Activated CD4-positive, alpha-beta T cell treated with anti-CD3 and anti-CD28 coated beads, Interleukin-2, amount 50 U/mL, for 1 hour (primary cell): ENCODE data around the gene SULT1E1.
A peak's percentile ranks its signal among the peaks of the same experiment; 100 is the strongest.

ENCODE experiments used
- DNase-seq: peaks from one replicate; pipeline ENCODE4 v3.0.0-alpha.2; 2020

SULT1E1 gene, protein sequence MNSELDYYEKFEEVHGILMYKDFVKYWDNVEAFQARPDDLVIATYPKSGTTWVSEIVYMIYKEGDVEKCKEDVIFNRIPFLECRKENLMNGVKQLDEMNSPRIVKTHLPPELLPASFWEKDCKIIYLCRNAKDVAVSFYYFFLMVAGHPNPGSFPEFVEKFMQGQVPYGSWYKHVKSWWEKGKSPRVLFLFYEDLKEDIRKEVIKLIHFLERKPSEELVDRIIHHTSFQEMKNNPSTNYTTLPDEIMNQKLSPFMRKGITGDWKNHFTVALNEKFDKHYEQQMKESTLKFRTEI

DNA sequence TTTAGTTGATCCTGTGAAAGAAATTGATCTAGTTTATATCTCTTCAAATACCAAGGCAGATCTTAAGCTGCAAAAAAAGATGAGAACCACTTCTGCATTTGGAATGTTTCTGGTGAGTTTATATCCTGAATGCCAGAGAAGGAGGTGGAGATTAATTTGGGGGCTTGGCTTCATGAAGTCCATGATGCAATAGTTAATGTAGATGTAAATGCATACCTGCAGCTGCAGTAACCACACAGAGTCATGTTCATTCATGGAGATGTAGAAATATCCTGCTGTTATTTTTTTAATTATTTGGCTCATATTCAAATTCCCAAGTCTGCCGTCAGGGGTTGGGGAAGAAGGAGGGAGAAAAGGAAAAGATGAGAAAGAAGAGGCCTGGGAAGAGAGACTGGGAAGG is at the start of gene SULT1E1:
Gene SULT1E1 (minus strand): TSS at position 94 of the 400 bp plus-strand sequence. CDS start 2,501 bp downstream, outside the sequence.
- no peak for DNase-seq

DNA sequence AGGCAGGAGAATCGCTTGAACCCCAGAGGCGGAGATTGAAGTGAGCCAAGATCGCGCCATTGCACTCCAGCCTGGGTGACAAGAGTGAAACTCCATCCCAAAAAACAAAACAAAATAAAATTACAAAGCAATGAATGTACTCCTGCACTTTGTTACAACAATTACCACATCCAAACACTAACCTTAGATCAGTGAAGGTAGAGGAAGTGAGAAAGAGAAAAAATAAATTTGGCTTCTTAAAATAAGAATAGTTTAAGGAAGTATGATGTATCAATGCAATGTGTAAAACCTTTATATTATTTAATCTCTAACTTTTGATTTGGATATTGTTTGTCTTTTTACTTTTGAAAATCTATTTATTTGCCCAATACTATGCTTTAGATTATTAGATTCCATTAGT is 49.2 kb upstream of the SULT1E1 start:
- no peak for DNase-seq

DNA sequence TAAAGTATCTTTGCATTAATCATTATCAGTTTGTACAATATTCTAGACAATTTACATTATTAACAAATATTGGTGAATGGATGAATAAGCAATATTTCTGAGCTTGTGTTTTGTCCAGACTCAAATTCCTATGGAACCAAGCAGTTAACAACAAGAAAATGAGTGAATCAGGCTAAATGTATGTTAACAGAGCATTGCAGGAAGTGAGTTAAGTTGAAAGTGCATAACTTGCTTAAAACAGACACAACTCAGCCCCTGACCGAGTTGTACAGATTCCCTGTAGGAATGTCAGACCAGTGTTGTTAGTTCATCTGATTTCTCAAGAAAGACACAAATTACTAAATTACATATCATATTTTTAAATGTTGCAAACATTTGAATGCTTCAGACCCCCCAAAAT is 47.2 kb upstream of the SULT1E1 start:
- DNase-seq = no peak

DNA sequence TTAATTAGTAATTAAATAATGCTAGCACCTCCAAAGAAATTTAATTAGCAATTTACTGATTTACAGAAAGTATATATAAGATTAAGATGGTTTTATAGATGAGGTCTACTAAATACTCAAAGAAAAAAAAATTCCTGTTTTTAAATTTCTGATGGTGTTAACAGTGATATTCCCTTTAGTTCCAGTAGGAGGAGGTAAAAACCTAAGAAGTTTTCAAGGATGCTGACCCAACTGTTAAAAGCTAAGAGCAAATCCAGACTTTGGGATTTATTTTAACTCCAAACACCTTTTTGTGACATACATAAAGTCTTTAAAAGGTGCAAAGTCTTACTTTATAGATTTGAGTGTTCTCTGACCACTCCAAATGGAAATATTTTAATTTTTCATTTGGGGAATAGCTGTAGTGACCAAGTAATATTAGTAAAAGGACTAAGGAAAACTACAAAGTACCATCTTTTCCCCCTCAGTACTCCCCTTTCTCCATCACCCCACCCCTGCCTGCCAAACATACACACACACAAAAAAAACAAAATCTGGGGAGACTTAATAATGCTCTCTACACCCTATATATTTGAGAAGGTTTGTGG is 36.7 kb upstream of the SULT1E1 start:
- no peak for DNase-seq

DNA sequence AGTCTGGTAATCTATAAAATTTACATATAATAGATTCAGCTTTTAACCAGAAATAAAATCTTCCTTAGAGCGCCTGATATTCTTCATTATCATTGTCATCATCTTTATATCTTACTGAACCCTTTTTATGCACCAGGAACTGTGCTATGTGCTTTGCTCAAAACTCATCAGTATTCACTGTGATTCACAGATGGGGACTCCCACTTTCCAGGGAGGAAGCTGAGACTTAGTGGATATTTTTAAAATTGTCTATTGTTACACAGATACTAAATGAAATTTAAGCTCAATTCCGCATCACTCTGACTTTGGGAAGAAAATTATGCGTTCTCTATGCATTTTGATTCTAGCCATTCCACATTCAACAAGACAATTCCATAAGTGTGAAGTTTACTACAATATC is 34.8 kb upstream of the SULT1E1 start:
- no peak for DNase-seq

DNA sequence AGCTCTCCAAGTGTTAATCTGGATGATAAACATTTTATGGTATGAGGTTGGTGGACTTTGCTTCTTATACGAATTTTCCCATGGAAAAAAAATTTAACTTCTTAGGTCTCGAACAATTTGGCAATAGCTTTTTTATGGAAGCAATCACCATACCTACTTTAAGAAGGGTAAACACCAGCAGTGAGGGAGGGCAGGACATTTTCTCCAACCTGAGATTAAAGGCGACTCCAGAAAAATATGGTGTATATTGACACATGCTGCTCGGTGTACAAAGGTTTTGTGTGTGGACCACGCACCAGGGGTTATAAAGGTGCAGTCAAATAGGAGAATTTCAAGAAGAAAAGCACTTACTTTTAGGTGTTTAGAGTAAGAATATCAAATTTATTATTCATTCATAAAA is 34.2 kb upstream of the SULT1E1 start:
- DNase-seq = no peak

DNA sequence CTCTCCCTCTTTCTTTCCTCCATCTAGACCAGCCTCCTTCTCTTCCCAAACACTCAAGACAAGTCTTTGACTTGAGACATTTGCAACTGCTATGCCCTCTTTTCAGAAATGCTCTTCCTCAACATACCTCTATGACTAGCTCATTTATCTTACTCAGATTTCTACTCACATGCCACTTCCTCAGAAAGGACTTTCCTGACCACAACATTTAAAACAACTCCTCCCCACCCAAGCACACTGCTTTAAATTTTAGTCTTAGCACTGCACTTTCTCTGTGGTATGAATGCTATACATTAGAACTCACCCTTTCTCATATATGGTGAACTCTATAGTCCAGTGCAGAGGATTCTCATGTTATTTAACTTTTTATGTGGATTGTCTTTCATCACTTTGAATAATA is 28.4 kb upstream of the SULT1E1 start:
- DNase-seq = no peak

DNA sequence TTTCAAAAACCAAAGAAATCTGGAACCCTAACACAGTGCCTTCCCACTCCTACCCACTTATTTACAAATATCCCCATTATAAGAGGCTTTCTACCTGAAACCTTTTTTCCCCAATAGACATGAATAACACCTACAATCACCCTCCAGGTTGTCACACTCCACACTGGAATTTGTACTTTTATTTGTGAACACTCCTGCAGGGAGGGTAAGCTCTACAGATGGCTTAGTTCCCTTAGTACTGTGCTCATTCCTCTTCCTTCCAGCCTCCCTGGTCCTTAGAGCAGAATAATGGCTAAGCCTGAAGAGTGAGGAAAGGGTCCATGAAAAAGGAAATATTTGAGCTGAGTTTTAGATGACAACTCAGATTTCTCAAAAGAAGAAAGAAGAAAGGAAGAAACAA is 22.2 kb upstream of the SULT1E1 start:
- DNase-seq = no peak

DNA sequence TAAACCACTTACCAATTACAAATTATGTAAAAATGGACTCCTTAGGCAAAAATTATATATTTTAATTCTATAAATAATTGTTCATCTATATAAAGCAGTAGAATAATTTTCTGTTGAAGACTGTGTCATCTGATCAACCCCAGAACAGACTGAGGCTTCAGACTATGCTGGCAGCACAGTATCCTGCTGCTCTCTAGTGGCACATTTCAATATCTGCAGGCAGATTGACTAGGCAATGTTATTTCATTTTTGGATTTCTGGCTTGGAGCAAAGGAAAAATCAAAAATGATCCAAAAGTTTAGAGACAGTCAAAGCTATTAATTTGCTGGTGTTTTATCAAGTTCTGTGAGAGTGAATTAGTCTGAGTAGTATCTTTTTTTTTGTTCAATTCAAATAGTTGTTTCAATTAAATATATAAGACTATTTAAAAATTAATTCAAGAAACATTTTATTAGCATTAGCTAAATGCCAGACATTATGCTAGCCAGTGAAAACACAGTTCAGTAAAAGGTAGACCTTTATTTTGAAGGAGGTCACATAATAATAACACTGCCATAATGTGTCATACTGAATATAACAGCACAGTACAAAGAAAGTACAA is 21.3 kb upstream of the SULT1E1 start:
- DNase-seq = peak; percentile 5

DNA sequence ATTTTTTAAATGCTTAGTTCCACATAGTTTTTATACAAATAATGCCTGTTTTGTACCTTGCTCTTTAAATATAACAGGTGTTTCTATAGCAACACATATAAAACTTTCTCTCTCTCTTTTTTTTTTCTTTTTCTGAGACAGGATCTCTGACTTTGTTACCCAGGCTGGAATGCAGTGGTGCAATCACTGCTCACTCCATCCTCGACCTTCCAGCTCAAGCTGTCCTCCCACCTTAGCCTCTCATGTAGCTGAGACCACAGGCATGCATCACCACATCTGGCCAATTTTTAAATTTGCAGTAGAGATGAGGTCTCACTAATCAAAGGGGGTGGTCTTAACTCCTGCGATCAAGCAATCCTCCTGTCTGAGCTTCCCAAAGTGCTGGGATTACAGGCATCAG is 18.3 kb upstream of the SULT1E1 start:
- DNase-seq = no peak

DNA sequence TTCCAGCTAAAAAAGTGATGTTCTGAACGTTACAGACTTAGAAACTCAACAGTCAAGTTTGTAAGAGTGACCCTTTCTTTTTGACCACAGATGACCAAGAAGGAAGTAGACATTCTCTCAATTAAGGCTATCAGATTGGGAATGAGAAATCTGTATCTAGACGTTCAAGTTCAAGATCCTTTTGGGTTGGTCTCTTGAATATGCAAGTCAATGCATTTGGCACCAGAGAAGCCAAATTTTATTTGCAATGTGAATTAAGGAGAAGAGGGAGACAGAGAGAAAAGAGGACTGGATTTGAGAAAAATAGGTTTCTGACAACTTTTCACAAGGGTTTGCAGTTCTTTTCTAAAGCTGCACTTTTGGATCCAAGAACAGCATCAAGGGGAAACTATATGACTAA is 17.5 kb upstream of the SULT1E1 start:
- DNase-seq = no peak

DNA sequence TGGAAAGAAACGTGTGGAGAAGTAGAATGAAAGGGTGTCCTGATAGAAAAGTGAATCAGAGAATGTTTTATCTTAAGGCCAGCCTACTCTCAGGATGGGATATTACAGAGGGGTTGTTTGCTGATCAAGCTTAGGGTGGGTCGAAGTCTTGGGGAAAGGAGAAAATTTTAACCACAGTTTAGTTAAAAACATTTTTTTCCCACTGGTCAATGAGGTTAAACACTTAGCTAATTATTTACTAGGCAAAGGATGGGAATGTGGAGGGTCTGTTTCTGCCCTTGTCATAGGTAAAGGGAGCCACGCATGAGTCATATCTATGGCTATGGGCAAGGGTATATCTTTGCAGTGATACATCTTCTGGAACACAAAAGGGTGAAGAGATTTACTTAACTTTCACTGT is 16.1 kb upstream of the SULT1E1 start:
- no peak for DNase-seq

DNA sequence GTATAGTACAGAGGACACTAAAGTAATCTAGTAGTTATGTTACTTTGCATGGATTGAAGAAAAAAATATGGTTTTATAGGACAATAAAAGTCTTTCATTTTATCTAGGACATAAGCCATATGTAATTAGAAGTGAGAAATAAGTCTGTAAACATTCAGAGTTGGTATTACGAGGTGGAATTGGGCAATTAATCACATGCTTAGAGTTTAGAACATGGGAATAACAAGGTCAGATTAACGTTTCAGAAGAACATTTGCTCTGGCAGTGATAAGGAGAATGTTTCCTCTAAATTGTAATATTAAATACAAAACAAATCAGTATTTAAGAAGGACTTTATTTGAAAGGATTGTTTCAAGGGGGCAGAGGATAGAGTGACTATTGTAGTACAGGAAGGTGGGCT is 15.6 kb upstream of the SULT1E1 start:
- DNase-seq = no peak

DNA sequence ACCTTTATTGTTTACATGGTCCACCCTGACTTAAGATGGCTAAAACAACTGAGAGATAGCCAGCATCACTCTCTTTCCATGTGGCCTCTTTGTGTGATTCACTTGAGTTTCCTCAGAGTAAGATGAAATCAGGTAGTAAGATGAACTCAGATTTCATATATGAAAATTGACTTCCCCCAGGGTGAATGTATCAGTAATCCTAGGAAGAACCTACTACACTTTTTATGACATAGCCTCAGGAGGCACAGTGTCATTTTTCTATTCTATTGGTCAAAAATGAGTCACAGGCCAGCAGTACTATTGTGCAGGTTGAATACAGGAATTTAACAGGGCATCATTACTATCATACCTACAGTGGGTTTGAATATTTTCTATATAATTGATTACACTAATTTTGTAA is 14.6 kb upstream of the SULT1E1 start:
- DNase-seq = no peak

DNA sequence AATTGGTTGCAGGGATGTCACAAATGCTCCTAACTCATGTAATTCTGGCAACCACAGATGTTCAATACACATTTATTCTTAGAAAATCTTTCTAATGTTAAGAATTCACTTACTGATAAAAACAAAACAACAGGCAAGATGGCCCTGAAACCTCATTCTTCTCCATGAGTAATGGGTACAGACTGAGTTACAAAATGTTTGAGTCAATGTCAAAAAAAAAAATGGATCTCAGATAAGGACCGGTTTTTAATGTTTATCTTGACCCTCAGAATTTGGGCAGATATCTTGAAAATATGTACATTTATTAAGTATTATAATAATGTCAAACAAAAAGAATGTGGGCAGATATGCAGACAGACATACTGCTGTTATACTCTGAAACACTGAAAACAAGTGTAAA is 1.8 kb upstream of the SULT1E1 start:
- DNase-seq = no peak

DNA sequence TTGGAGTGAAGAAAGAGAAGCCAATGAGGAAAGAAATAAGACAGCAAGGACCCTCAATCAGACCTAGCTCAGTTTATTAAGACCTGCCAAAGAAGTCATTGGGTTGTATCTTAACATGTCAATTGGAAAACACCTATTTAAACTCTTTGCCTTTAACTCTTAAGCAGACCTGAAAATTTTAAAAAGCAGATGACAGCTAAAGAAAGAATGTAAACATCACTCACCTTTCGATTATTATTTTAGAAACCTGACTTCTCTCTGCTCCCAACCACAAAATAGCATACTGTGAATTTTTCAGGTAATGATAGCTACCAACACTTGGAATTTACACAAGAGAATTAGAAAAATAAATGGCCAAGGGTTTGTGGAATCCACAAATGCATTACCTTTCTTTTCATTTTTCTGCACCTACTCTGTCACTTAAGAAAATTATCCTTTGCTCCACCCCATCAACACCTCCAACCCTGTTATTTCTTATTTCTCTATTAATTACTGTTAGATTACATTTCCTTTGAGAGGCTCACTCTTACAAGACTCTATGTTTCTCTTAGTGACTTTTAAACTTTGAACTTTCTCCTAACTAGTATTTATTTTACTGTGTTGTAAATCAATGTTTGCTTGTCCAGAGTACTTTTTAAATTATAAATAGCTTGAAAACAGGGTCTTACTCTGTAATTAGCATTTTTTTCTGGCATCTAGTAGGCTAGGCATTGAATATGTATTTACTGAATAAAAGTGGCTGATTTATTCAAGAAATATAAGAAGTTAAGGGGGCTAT is 765 bp upstream of the SULT1E1 start:
- DNase-seq = no peak

DNA sequence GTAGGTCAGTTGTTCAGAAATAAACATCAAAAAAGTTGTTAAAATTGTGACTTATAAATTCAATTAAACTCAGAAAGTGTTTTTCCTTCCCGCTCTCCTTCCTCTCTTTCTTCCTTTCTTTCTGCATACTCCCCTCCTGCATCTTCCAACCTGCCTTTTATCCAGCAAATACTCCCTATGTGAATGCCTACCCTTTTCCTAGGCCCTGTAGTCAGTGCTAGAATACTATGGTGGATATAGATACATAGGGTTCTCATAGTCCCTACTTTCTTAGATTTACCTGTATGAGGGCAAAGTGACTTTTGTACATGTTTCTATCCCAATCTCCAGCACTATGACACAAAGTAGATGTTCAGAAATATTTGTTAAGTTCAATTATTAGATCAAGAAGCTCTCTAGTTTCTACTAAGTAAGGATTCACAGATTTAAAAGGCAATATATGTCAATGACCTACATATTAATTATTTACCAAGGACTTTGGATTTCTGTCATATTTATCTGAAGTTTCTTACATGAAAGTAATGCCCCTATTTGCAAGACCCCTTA is 732 bp downstream of the SULT1E1 start:
- DNase-seq = no peak

DNA sequence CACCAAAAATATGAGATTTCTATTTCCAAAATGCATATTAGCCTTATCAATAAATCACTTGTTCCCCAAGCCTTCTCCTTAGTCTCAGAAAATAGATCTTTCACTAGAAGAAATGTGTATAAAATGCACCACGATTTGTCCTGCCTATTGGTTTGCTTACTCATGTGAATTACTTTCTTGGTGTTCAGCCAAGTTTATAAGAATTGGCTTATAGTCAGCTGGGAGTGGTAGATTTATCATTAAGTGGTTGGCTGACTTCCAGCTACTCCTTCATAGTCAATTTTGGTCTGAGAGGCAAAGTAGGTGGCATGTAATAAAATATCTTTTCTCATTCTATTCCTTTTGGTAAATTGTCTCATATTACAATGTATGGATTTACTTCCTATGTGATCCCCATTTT is 1.3 kb downstream of the SULT1E1 start:
- no peak for DNase-seq

DNA sequence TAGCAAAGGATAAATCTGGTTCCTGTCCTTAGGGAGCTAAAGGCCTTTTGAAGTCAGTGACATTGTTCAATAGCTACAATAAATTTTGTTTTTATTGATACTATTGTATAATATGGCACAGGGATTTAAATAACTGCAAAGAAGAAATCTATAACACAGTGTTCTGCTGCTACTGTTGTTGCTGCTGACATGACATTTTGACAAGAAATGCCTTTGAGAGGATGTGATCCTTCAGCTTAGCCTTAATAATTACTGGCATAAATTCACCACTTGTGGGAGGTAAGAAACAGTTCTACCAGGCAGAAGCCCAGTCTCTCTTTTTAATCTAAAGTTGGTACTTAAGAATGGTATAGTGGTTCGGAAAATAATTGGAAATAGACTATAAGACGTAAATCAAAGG is 4.1 kb downstream of the SULT1E1 start:
- DNase-seq = no peak

DNA sequence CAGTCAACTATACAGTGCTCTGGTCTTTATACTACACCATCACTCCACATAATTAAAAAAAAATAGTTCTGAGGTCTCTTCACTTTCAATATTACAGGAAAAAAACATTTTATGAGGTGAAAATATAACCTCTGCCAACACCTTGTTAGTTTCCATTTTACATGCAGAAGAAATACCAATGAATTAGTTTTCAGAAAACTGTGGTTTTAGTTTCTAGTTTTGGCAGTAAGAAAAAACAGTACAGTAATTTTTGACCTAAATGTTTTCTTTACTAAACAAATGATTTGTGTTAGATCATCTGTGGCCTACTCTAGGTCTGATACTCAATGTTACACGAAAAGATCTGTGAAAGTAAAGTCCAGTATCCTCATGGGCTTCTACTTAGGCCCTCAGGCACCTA is 10.0 kb downstream of the SULT1E1 start:
- no peak for DNase-seq

DNA sequence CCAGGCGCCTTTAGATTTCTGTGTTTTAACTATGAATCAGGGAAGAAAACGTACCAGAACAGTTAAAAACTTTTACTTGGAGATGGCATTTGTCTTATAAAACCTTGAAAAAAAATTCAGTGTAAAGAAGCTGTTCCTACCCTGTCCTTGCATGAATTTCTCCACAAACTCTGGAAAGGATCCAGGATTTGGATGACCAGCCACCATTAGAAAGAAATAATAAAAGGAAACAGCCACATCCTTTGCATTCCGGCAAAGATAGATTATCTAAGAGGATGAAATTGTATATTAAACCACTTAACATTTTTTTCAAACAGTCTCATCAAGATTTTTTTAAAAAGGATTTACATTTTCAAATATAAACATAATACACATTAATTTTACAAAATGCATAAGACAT is 10.6 kb downstream of the SULT1E1 start:
- no peak for DNase-seq

DNA sequence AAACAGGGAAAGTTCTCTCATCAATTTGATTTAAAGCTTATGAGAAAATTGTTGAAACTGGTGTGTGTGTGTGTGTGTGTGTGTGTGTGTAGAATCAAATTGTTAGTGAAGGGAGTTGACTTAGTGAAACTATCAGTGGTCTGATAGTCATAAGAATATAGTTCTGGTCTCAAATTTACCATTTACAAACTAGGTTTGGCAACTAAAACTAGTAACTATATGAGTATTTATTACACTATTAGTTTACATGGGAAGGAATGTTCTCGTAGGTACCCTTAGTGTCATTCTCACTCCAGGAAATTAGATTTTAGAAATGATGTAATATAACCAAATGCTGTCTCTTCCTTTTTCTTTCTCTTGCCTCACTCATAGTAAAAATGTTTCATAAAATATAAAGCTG is 11.9 kb downstream of the SULT1E1 start:
- DNase-seq = no peak

DNA sequence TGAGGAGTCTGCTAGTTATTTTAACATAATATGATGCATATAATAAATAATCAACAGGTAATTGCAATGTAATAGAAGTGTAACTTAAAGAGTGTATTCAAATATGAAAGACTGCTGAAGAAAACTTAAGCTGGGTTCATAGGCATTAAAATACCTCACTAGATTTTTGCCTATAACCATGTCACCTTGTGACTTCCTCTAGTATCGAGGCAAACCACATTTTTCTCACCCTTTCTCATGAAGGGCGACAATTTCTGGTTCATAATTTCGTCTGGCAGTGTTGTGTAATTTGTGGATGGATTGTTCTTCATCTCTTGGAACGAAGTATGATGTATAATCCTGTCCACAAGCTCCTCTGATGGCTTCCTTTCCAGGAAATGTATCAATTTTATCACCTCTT is 16.0 kb downstream of the SULT1E1 start:
- DNase-seq = no peak

DNA sequence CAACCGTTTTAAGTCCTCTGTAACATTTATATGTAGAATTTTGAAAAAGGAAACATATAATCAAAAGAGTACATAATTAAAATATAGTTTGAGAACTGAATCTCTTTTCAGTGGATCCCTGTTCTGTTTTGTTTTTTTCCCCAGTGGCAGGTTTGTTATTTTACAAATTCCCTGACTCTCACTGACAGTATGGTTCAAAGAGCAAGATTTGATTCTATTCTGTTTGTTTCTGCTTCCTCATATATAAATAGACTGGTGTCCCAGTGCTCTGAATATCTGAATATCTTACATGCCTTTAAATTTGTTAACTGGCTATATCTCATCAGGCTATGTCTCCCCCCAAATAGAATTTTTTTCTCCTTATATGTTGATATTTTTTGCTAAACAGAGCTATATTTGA is 16.6 kb downstream of the SULT1E1 start:
- DNase-seq = no peak
